ENCODE measurements around the gene BIK.

GRCh38 chr22:43176090-43176489 lies 65.5 kb downstream of the BIK start:
- TF ChIP-seq CTCF (IDR thresholded peaks at IDR 0.05) (no peak), ZNF281 (CRISPR knock-in tag; IDR thresholded peaks at IDR 0.05) (no peak), ZBTB21 (CRISPR knock-in tag; IDR thresholded peaks at IDR 0.05; ENCODE audit: borderline replicate concordance) (no peak), PREB (CRISPR knock-in tag; IDR thresholded peaks at IDR 0.05; ENCODE audit: borderline replicate concordance) (no peak), SP1 (CRISPR knock-in tag; conservative IDR thresholded peaks at IDR 0.05) (no peak), ETV6 (CRISPR knock-in tag; IDR thresholded peaks at IDR 0.05) (no peak)
- TF ChIP-seq, protein P1, sequence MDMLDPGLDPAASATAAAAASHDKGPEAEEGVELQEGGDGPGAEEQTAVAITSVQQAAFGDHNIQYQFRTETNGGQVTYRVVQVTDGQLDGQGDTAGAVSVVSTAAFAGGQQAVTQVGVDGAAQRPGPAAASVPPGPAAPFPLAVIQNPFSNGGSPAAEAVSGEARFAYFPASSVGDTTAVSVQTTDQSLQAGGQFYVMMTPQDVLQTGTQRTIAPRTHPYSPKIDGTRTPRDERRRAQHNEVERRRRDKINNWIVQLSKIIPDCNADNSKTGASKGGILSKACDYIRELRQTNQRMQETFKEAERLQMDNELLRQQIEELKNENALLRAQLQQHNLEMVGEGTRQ (CRISPR knock-in tag; IDR thresholded peaks at IDR 0.05) = no peak
- TF ChIP-seq, protein P2, sequence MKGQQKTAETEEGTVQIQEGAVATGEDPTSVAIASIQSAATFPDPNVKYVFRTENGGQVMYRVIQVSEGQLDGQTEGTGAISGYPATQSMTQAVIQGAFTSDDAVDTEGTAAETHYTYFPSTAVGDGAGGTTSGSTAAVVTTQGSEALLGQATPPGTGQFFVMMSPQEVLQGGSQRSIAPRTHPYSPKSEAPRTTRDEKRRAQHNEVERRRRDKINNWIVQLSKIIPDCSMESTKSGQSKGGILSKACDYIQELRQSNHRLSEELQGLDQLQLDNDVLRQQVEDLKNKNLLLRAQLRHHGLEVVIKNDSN (CRISPR knock-in tag; IDR thresholded peaks at IDR 0.05) = no peak
- TF ChIP-seq, protein P3, sequence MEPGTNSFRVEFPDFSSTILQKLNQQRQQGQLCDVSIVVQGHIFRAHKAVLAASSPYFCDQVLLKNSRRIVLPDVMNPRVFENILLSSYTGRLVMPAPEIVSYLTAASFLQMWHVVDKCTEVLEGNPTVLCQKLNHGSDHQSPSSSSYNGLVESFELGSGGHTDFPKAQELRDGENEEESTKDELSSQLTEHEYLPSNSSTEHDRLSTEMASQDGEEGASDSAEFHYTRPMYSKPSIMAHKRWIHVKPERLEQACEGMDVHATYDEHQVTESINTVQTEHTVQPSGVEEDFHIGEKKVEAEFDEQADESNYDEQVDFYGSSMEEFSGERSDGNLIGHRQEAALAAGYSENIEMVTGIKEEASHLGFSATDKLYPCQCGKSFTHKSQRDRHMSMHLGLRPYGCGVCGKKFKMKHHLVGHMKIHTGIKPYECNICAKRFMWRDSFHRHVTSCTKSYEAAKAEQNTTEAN (CRISPR knock-in tag; IDR thresholded peaks at IDR 0.05) = no peak

All from WTC11 (cell line).